GM12874 (cell line): ENCODE results near the gene CD9.

ENCODE experiments used
- CTCF ChIP-seq: IDR thresholded peaks from 2 replicates; pipeline ENCODE4 v1.5.1; 2011; ENCODE audit warnings: low read depth, mild to moderate bottlenecking, control low read depth, low read length, moderate library complexity; ENCODE audit not compliant: insufficient read depth

The CD9 gene

DNA sequence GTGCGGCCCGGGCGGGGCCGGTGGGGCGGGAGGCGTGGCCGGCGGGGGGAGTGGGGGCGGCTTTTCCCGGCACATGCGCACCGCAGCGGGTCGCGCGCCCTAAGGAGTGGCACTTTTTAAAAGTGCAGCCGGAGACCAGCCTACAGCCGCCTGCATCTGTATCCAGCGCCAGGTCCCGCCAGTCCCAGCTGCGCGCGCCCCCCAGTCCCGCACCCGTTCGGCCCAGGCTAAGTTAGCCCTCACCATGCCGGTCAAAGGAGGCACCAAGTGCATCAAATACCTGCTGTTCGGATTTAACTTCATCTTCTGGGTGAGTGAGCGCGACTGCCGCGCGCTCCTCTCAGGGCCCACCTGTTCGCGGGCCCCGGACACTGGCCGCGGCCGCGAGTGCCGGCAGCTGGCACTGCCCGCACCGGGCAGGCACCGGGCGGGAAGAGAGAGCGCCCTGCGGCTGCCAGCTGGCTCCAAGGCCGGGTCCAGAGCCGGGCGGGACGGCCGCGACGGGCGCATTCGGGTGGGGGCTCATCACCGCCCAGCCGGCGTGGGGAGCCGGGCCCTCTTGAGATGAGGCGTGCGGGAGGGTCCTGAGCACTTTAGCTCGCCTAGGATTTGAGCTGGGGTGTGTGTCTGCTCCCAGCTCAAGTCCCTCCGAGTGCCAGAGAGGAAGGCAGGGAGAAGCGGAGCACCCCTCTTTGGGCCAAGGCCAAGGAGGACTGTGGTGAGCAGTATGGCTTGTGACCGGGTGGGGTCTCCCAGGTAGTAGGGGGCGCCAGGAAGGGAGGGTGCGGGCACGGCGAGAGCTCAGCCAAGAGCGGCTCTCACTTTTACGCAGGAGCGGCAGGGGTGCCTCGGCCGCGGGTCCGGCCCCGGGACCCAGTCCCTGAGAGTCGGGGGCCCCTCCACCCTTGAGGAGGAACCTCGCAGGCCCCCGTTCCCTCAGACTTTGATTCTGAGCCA lies at the start of gene CD9:
TSS of gene CD9 (plus strand) at position 145 of the 957 bp plus-strand sequence. CDS start at position 245, 100 bp downstream.
- no peak for TF ChIP-seq CTCF

- no peak for TF ChIP-seq CTCF
Measured at GRCh38 chr12:6154730-6155459, 45.3 kb upstream of the CD9 start.

DNA sequence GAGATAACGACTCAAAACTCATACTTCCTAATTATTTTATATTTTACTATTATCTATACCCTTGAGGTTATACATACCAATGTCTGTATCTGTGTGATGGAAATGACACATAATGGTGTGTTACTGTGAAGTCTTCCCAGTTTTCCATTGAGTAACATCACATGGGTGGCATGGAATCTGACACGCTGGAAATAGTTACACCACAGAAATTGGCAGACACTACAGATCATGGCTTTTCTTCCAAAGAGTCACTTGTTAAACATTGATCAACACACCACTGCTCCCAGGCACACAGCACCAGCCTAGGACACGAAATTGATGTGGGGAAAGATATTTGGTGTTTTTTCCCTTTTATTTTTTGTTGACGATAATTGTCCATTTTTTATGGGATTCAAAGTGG lies 42.7 kb upstream of the CD9 start:
- no peak for TF ChIP-seq CTCF

- TF ChIP-seq CTCF: no peak
Measured at GRCh38 chr12:6158255-6158654, 41.9 kb upstream of the CD9 start.

- TF ChIP-seq CTCF: no peak
Measured at GRCh38 chr12:6158749-6159148, 41.5 kb upstream of the CD9 start.

- no peak for TF ChIP-seq CTCF
Measured at GRCh38 chr12:6161124-6161882, 38.9 kb upstream of the CD9 start.
